Astrocyte (in vitro differentiated cells and primary cell): ENCODE results near the gene NR6A1. TPM values are rescaled to one million over a fixed set of nuclear protein-coding genes. Genes with fewer than 3 reads are reported as not detected.

ENCODE experiments used
- DNase-seq: peaks from one replicate; pipeline ENCODE4 v3.0.0-alpha.2; 2010; ENCODE audit warnings: low read depth
- FAIRE-seq: peaks from 2 replicates; lab custom pipeline; 2011; peaks lifted over from hg19 to GRCh38; lab: Jason Lieb, UNC
- H2AFZ ChIP-seq: 2 replicates; pipeline ENCODE4 v1.6.0; 2012; ENCODE audit warnings: low read depth, low read length, inconsistent platforms
- H3K27ac ChIP-seq: 2 replicates; pipeline ENCODE4 v1.5.1; 2011; ENCODE audit warnings: low read depth, low read length, inconsistent platforms
- H3K27me3 ChIP-seq: 2 replicates; pipeline ENCODE4 v1.6.0; 2011; ENCODE audit warnings: low read length, inconsistent platforms; ENCODE audit not compliant: insufficient read depth
- H3K36me3 ChIP-seq: 2 replicates; pipeline ENCODE4 v1.5.1; 2011; ENCODE audit warnings: low read length, inconsistent platforms; ENCODE audit not compliant: insufficient read depth
- H3K4me1 ChIP-seq: 2 replicates; pipeline ENCODE4 v1.5.1; 2011; ENCODE audit warnings: low read length, inconsistent platforms; ENCODE audit not compliant: insufficient read depth
- H3K4me2 ChIP-seq: 2 replicates; pipeline ENCODE4 v1.6.0; 2012; ENCODE audit warnings: low read length, inconsistent platforms
- H3K4me3 ChIP-seq: 2 replicates; pipeline ENCODE4 v1.5.1; 2011; ENCODE audit warnings: low read depth, mild to moderate bottlenecking, low read length, inconsistent platforms; ENCODE audit not compliant: insufficient read depth
- H3K79me2 ChIP-seq: 2 replicates; pipeline ENCODE4 v1.6.0; 2012; ENCODE audit warnings: mild to moderate bottlenecking, low read length, inconsistent platforms; ENCODE audit not compliant: insufficient read depth
- H3K9ac ChIP-seq: 2 replicates; pipeline ENCODE4 v1.6.0; 2012; ENCODE audit warnings: mild to moderate bottlenecking, low read length, inconsistent platforms
- H3K9me3 ChIP-seq: 2 replicates; pipeline ENCODE4 v1.5.1; 2012; ENCODE audit warnings: low read depth, mild to moderate bottlenecking, low read length, inconsistent platforms; ENCODE audit not compliant: insufficient read depth
- H4K20me1 ChIP-seq: 2 replicates; pipeline ENCODE4 v1.6.0; 2012; ENCODE audit warnings: low read length, inconsistent platforms; ENCODE audit not compliant: insufficient read depth
- H3K27ac Mint-ChIP-seq: one replicate; pipeline ENCODE4 v1.8.0; 2021; ENCODE audit warnings: mild to moderate bottlenecking, mixed read lengths; ENCODE audit not compliant: unreplicated experiment
- H3K27me3 Mint-ChIP-seq: one replicate; pipeline ENCODE4 v1.8.0; 2021; ENCODE audit warnings: low read depth, mixed read lengths; ENCODE audit not compliant: unreplicated experiment
- H3K36me3 Mint-ChIP-seq: one replicate; pipeline ENCODE4 v1.8.0; 2021; ENCODE audit warnings: low read depth, mixed read lengths; ENCODE audit not compliant: unreplicated experiment
- H3K4me1 Mint-ChIP-seq: one replicate; pipeline ENCODE4 v1.8.0; 2021; ENCODE audit warnings: low read depth, mixed read lengths; ENCODE audit not compliant: unreplicated experiment
- H3K4me3 Mint-ChIP-seq: one replicate; pipeline ENCODE4 v1.8.0; 2021; ENCODE audit warnings: mild to moderate bottlenecking, moderate library complexity, mixed read lengths; ENCODE audit not compliant: unreplicated experiment
- H3K9me3 Mint-ChIP-seq: one replicate; pipeline ENCODE4 v1.8.0; 2021; ENCODE audit warnings: mild to moderate bottlenecking, mixed read lengths; ENCODE audit not compliant: unreplicated experiment
- CTCF ChIP-seq: IDR thresholded peaks from 2 replicates; pipeline ENCODE4 v1.5.1; 2011; ENCODE audit warnings: low read depth, mild to moderate bottlenecking, inconsistent platforms, low read length, moderate library complexity; ENCODE audit not compliant: insufficient read depth
- EZH2 ChIP-seq: IDR thresholded peaks from 2 replicates; pipeline ENCODE4 v1.6.1; 2012; ENCODE audit warnings: mild to moderate bottlenecking, low read length, inconsistent platforms; ENCODE audit not compliant: insufficient read depth
- total RNA-seq: library from RNA; stranded (reverse); gene quantifications from 2 replicates; pipeline ENCODE4 v1.2.1, GENCODE V29; 2021

NR6A1 gene
- total RNA-seq, 1 donor from 2014 or later = 20.8 TPM

- no peak overlapping the region for H3K4me2 ChIP-seq
- H3K36me3 ChIP-seq = no peaks in the 10 kb centered on the region
- H3K4me1 Mint-ChIP-seq = no peaks in the 10 kb centered on the region
- H3K9me3 Mint-ChIP-seq = peaks cover 4% of the 10 kb centered on the region
- no peak overlapping the region for H3K27ac Mint-ChIP-seq
- H3K36me3 Mint-ChIP-seq = peaks cover 3% of the 10 kb centered on the region
- no peak overlapping the region for H3K9ac ChIP-seq
- no peak overlapping the region for H2AFZ ChIP-seq
- H3K27ac ChIP-seq = no peak overlapping the region
- no peaks in the 10 kb centered on the region for H3K79me2 ChIP-seq
- no peak overlapping the region for H3K4me3 ChIP-seq
- peaks cover 47% of the 10 kb centered on the region for H3K27me3 Mint-ChIP-seq
- no peak for DNase-seq
- H3K4me1 ChIP-seq = peaks cover 4% of the 10 kb centered on the region
- FAIRE-seq = no peak
- no peaks in the 10 kb centered on the region for H3K9me3 ChIP-seq
- no peak for TF ChIP-seq CTCF
- no peak for TF ChIP-seq EZH2
- peaks cover 30% of the 10 kb centered on the region for H3K27me3 ChIP-seq
- H4K20me1 ChIP-seq = no peaks in the 10 kb centered on the region
- no peak overlapping the region for H3K4me3 Mint-ChIP-seq
Measured at GRCh38 chr9:124479371-124479770, 291.7 kb downstream of the NR6A1 start.

GRCh38 chr9:124478354-124478753, 292.8 kb downstream of the NR6A1 start:
- peaks cover 47% of the 10 kb centered on the region for H3K27me3 Mint-ChIP-seq
- H3K27me3 ChIP-seq = peaks cover 27% of the 10 kb centered on the region

More at GRCh38 chr9:124478354-124478753, 292.8 kb downstream of the NR6A1 start:
- H3K27ac Mint-ChIP-seq = no peak overlapping the region
- DNase-seq = no peak
- Histone ChIP-seq H3K4me3 (no peak overlapping the region), H3K9me3 (no peaks in the 10 kb centered on the region), H3K79me2 (no peaks in the 10 kb centered on the region), H3K4me2 (no peak overlapping the region), H2AFZ (no peak overlapping the region), H3K27ac (no peak overlapping the region), H3K9ac (no peak overlapping the region), H4K20me1 (no peaks in the 10 kb centered on the region), H3K4me1 (peaks cover 4% of the 10 kb centered on the region), H3K36me3 (no peaks in the 10 kb centered on the region)
- peaks cover 3% of the 10 kb centered on the region for H3K36me3 Mint-ChIP-seq
- no peaks in the 10 kb centered on the region for H3K4me1 Mint-ChIP-seq
- no peak for TF ChIP-seq EZH2
- no peak for TF ChIP-seq CTCF
- H3K9me3 Mint-ChIP-seq = peaks cover 4% of the 10 kb centered on the region
- no peak for FAIRE-seq
- no peak overlapping the region for H3K4me3 Mint-ChIP-seq
